Thymus (tissue), 11 donors: ENCODE data around the gene PTPRA. TPM values are rescaled to one million over a fixed set of nuclear protein-coding genes. Genes with fewer than 3 reads are reported as not detected.

Source experiments
- DNase-seq, 9 donors: peaks; one replicate each; pipeline ENCODE4 v3.0.0-alpha.2; 2013; ENCODE audit warnings: low spot score in 9 of 9, low read depth in 6 of 9, missing footprints in 1 of 9
- H3K27ac ChIP-seq, 2 donors: one replicate each; pipeline ENCODE4 v1.5.1; 2013; ENCODE audit warnings: control low read depth in 1 of 2, low read depth in 1 of 2, low read length in 1 of 2, mild to moderate bottlenecking in 1 of 2, moderate library complexity in 1 of 2
- H3K27me3 ChIP-seq, 2 donors: one replicate each; pipeline ENCODE4 v1.5.1; 2013; ENCODE audit warnings: low read length in 1 of 2; ENCODE audit not compliant: control insufficient read depth in 2 of 2, insufficient read depth in 1 of 2
- H3K36me3 ChIP-seq, 2 donors: one replicate each; pipeline ENCODE4 v1.5.1; 2013; ENCODE audit warnings: low read length in 1 of 2, mild to moderate bottlenecking in 1 of 2, moderate library complexity in 1 of 2; ENCODE audit not compliant: control insufficient read depth in 2 of 2, insufficient read depth in 2 of 2
- H3K4me1 ChIP-seq, 2 donors: one replicate each; pipeline ENCODE4 v1.5.1; 2013; ENCODE audit warnings: low read length in 2 of 2; ENCODE audit not compliant: control insufficient read depth in 2 of 2, insufficient read depth in 2 of 2
- H3K4me3 ChIP-seq, 2 donors: one replicate each; pipeline ENCODE4 v1.5.1; 2013; ENCODE audit warnings: low read length in 2 of 2, control low read depth in 1 of 2, mild to moderate bottlenecking in 1 of 2
- H3K9me3 ChIP-seq, 2 donors: one replicate each; pipeline ENCODE4 v1.5.1; 2013; ENCODE audit warnings: low read length in 1 of 2, mild to moderate bottlenecking in 1 of 2; ENCODE audit not compliant: control insufficient read depth in 2 of 2, insufficient read depth in 1 of 2
- whole genome bisulfite sequencing: extraction: QIAGEN DNeasy Blood & Tissue Kit; methylation state at CpG from one replicate; pipeline ENCODE4 v1.1.7; 2013; 5-methylcytosine and 5-hydroxymethylcytosine counted together
- polyA plus RNA-seq: library from polyadenylated mRNA; stranded (reverse); fragments of 200-250 nt; gene quantifications from one replicate; pipeline ENCODE4 v1.2.3, GENCODE V29; 2013
- total RNA-seq: library from RNA; stranded (reverse); fragments of 120-200 nt; gene quantifications from one replicate; pipeline ENCODE4 v1.2.4, GENCODE V29; 2013
- donor health status: healthy.

The PTPRA gene
- total and polyA plus RNA-seq, 2 donors = 35.5 to 55.0 TPM

DNA sequence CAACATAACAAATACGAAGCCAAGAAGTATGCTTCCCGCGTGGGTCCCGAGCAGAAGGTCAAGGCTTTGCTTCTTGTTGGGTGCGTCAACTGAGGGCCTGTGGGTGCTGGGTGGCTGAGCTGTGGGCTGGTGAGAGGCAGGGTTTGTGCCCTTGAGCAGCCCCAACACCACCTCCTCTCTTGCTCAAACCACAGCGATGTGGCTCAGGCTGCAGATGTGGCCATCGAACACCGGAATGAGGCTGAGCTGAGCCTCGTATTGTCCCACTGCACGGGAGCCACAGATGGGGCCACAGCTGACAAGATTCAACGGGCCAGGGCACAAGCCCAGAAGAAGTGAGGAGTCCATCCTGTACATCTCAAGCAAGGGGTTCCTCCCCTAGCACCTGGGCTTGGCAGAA, 7.0 kb upstream of the PTPRA start:
- no peaks in the 10 kb centered on the region for H3K9me3 ChIP-seq
- H3K36me3 ChIP-seq = peaks cover 19 to 38% of the 10 kb centered on the region in 2 donors
- H3K4me3 ChIP-seq = no peak overlapping the region
- WGBS = 90% methylated on average over 11 of the region's 11 CpGs
- peaks cover 0 to 21% of the 10 kb centered on the region in 2 donors for H3K4me1 ChIP-seq
- no peak for DNase-seq
- peak overlapping the region in 1 of 2 donors; percentile 46 for H3K27ac ChIP-seq
- H3K27me3 ChIP-seq = peaks cover 6 to 9% of the 10 kb centered on the region in 2 donors

DNA sequence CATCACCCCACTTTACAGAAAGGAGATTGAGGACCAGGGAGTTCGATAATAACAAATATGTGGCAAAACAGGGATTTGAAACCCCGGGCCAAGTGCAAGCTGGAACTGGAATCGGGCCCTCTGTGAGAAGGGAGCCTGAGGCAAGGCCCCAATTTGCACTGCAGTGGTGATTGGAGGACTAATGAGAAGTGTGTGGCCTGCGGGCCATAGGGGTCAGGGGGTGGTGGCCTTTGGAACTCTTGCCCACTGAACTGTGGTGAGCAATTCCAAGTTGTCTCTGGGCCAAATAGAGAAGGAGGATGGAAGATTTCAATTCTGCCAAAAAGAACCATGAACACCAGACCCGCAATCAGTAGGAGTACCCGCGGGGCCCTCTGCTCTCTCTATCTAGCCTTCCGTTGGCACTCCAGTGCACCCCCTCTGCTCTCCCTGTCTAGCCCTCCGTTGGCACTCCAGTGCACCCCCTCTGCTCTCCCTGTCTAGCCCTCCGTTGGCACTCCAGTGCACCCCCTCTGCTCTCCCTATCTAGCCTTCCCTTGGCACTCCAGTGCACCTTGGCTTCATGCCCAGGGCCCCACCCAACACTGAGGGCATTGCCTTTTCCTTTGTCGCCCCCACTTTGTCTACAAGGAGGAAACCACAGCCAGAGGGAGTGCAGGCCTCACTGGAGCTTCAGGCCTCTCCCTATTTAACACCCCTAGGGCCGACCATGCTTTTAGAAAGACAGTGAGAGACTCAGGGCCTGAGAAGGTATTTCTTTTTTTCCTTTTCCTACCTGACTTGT, 6.0 kb upstream of the PTPRA start:
- DNase-seq = no peak
- Histone ChIP-seq H3K27ac (no peak overlapping the region), H3K4me3 (no peak overlapping the region), H3K4me1 (peaks cover 0 to 29% of the 10 kb centered on the region in 2 donors), H3K36me3 (peaks cover 11 to 32% of the 10 kb centered on the region in 2 donors), H3K27me3 (peaks cover 8 to 20% of the 10 kb centered on the region in 2 donors), H3K9me3 (no peaks in the 10 kb centered on the region)
- 52% methylated on average over 12 of the region's 12 CpGs for WGBS

DNA sequence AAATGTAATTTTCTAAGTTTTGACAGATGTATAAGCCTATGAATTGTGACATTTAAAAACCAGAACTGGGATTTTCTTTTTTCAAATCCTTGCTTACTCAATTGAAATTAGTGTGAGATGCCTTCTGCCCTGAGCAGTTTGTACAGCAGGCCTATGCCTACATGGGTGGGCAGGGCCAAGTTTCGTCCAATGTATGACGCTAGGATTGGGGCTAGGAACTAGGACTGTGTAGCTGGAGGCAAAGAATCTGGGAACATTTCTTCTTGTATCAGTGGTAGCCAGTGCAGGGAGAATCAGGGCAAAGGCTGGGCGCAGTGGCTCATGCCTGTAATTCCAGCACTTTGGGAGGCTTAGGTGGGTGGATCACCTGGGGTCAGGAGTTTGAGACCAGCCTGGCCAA, 3.9 kb upstream of the PTPRA start:
- peaks cover 6 to 20% of the 10 kb centered on the region in 2 donors for H3K36me3 ChIP-seq
- H3K9me3 ChIP-seq = no peaks in the 10 kb centered on the region
- H3K27ac ChIP-seq = no peak overlapping the region
- no peak overlapping the region for H3K4me3 ChIP-seq
- H3K27me3 ChIP-seq = peaks cover 8 to 26% of the 10 kb centered on the region in 2 donors
- no peak for DNase-seq
- H3K4me1 ChIP-seq = peaks cover 1 to 38% of the 10 kb centered on the region in 2 donors
- WGBS = 97% methylated on average over 3 of the region's 3 CpGs

DNA sequence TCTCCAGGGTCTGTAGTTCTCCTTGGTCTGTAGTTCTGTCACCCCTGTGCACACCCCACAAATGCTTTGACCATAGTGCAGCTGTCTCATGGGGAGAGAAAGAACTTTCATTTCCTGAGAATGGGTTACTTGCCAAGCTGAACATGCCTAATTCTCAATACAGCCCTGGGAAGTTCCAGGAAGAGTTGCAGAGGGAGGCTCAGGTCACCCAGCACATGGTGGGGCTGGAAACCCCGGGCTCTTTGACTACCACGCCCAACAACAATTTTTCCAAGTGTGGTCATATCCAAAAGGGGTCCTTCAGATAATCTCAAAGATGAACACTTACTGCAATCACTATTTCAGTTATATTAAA, 2.2 kb upstream of the PTPRA start:
- peaks cover 10 to 38% of the 10 kb centered on the region in 2 donors for H3K4me1 ChIP-seq
- no peak for DNase-seq
- peaks cover 4 to 6% of the 10 kb centered on the region in 2 donors for H3K36me3 ChIP-seq
- H3K9me3 ChIP-seq = no peaks in the 10 kb centered on the region
- H3K27ac ChIP-seq = no peak overlapping the region
- WGBS = 85% methylated on average over 2 of the region's 2 CpGs
- H3K4me3 ChIP-seq = no peak overlapping the region
- peaks cover 8 to 26% of the 10 kb centered on the region in 2 donors for H3K27me3 ChIP-seq

DNA sequence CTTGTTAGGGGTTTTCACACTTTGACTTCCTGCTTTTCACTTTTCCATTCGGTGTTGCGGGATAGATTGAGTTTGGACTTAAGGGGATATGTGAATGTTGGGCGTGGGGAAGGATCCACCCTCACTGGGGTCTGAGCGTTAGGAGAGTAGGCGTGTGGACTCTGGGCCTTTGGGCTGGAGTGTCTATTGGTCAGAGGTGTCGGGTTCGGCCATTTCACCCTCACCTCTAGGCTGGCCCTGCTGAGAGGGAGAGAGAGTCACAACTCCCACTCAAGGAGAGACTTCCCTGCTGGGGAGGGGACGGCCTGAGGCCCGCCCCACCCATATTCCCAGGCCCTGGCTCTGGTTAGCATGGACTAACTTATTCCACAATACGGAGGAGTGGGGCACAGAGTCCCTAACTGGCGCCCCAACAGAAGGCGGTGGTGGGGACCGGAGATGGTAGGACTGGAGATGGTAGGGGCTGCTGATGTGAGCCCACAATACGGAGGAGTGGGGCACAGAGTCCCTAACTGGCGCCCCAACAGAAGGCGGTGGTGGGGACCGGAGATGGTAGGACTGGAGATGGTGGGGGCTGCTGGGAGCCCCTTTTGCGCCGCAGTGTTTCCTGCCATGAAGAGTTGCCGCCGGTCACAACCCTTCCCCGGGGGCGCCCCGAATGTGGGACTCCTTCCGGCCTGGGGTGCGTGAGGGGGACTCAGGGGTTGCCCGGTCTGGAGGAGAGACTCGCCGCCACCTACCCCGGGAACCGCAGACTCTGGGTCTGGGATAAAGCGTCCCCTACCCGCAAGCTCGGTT, 1.4 kb upstream of the PTPRA start:
- peak in 1 of 9 donors; percentile 29 for DNase-seq
- Histone ChIP-seq H3K4me1 (peaks cover 13 to 39% of the 10 kb centered on the region in 2 donors), H3K4me3 (peak overlapping the region; percentile 70 to 100), H3K27ac (no peak overlapping the region), H3K27me3 (peaks cover 8 to 26% of the 10 kb centered on the region in 2 donors), H3K36me3 (peaks cover 0 to 4% of the 10 kb centered on the region in 2 donors), H3K9me3 (no peaks in the 10 kb centered on the region)
- 32% methylated on average over 34 of the region's 34 CpGs for WGBS

DNA sequence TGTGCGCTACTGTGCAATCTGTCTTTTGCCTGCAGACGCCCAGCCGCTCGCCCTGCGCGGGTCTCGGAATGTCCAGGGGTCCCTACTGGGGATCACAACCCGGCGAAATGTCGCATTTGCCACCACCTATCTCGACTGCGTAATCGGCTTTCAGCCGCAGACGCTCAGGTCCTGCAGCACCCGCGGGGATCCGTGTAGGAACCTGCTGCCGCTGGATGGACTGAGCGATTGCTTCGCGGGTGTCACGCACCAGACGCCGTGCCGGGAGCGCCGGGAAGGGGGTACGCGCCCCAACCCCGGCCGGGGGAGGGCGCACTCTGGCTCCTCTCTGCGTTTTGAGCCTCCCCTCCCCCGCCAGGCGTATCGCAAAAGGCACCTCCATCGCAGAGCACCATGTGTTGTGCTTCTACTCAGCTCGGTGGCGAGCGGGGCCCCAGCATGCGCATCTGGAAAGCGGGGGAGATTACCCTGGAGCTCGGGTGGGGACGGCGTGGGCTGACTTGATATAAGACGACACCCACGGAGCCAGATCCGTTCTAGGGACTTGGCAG, 747 bp upstream of the PTPRA start:
- peaks cover 8 to 26% of the 10 kb centered on the region in 2 donors for H3K27me3 ChIP-seq
- no peaks in the 10 kb centered on the region for H3K9me3 ChIP-seq
- peak overlapping the region; percentile 85 to 96 for H3K27ac ChIP-seq
- peaks cover 13 to 34% of the 10 kb centered on the region in 2 donors for H3K4me1 ChIP-seq
- peaks cover 0 to 4% of the 10 kb centered on the region in 2 donors for H3K36me3 ChIP-seq
- H3K4me3 ChIP-seq = peak overlapping the region; percentile 70 to 100
- WGBS = under 1% methylated on average over 49 of the region's 49 CpGs
- peak; percentile 38 to 87 (median 69) for DNase-seq

DNA sequence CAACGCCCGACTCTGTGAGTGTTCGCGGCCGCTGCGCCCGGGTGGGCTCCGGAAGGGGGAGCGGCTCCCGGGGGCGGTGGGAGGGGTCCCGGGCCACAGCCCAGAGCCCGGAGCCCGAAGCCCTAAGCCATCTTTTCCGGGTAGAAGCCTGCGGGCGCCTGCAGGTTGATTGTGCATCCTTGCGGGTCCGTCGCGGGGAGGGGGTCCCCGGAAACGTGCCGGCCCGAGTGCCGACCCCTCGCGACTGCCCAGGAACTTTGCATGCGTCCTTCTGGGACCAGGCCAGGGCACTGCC, 413 bp downstream of the PTPRA start:
- Histone ChIP-seq H3K4me3 (peak overlapping the region; percentile 93 to 100), H3K36me3 (peaks cover 0 to 4% of the 10 kb centered on the region in 2 donors), H3K27ac (peak overlapping the region; percentile 46 to 96), H3K9me3 (no peaks in the 10 kb centered on the region), H3K4me1 (peaks cover 13 to 34% of the 10 kb centered on the region in 2 donors), H3K27me3 (peaks cover 8 to 26% of the 10 kb centered on the region in 2 donors)
- peak in 7 of 9 donors; percentile 20 to 83 (median 55) for DNase-seq
- under 1% methylated on average over 29 of the region's 29 CpGs for WGBS

DNA sequence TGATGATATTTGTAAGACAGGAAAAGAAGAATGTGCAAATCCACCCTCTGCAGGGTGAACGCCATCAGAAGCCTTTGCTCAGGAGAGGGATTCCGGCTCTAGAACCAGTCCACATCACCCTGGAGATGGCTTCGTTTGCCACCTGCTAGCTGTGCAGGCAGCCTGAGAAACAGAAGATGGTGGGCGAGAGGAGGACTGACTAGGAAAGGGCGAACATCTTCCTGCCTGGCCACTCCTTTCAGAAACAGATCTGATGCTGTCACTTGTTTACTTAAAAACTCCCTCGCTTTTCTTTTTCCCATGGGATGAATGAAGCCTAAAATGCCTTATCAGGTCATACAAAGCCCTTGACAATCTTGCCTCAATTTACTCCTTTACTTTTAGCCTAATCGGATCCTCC, 1.2 kb downstream of the PTPRA start:
- Histone ChIP-seq H3K27me3 (peaks cover 8 to 26% of the 10 kb centered on the region in 2 donors), H3K4me3 (peak overlapping the region; percentile 93 to 100), H3K4me1 (peaks cover 13 to 34% of the 10 kb centered on the region in 2 donors), H3K36me3 (peaks cover 0 to 4% of the 10 kb centered on the region in 2 donors), H3K27ac (peak overlapping the region in 1 of 2 donors; percentile 15), H3K9me3 (no peaks in the 10 kb centered on the region)
- DNase-seq = peak in 1 of 9 donors; percentile 40
- WGBS = 54% methylated on average over 7 of the region's 7 CpGs
